ENCODE results near the gene FTHL17.

Gene FTHL17

DNA sequence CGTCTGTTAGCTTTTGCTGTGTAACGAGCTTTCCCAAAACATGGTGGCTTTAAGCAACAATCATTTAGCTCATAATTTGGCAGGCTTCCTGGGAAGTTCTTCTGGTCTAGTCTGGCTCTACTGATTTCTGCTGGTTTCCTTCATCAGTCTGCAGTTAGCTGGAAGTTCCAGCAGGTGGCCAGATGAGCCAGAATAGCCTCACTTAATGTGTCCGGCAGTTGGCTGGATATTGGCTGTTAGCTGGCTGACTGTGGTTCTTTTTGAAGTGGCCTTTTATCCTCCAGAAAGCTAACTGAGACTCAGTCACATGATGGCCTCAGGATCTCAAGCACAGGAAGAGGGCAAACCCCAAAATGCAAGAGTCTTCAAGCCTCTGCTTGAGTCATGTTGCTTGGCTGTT lies 34.9 kb downstream of the FTHL17 start:
- DNase-seq: peak; percentile 1

DNA sequence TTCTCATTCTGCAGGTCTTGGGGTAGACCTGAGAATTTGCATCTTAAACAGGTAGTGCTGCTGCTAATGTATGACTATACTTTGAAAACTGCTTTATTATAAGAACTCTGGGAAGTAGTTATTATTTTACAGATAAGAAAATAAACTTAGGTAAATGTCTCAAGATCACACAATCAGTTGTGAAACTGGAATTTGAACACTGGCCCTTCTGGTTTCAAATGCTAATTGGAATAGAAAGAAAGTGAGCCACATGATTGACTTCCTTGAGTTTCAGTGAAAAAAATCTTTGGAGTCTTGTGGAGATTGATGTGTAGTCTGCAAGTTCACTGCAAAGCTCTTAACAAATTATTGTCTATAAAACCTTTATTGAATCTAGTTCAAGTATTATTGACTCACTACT lies 44.5 kb downstream of the FTHL17 start:
- DNase-seq: no peak

- no peak for DNase-seq
These were observed 47.0 kb downstream of the FTHL17 start for GRCh38 chrX:31024866-31025265.

GRCh38 chrX:31021537-31021936 lies 50.3 kb downstream of the FTHL17 start:
- DNase-seq: no peak

All from NCI-H146 (cell line).